Stomach smooth muscle (tissue), 2 donors: ENCODE measurements around the gene PAIP1.
"Not testable (repeated sequence)": the region's sequence is repeated elsewhere in the genome, so short reads cannot be mapped to it uniquely, and the experiment has no call there.

ENCODE experiments used
- H3K27ac ChIP-seq: one replicate; pipeline ENCODE4 v1.7.0; 2013; ENCODE audit warnings: mild to moderate bottlenecking, low read length, inconsistent platforms
- H3K27me3 ChIP-seq, 2 donors: one replicate each; pipeline ENCODE4 v1.7.0; 2013; ENCODE audit warnings: low read length in 2 of 2; ENCODE audit not compliant: insufficient read depth in 2 of 2, control insufficient read depth in 1 of 2
- H3K36me3 ChIP-seq, 2 donors: one replicate each; pipeline ENCODE4 v1.7.0; 2013; ENCODE audit warnings: low read length in 2 of 2; ENCODE audit not compliant: control insufficient read depth in 2 of 2, insufficient read depth in 2 of 2
- H3K4me1 ChIP-seq: one replicate; pipeline ENCODE4 v1.7.0; 2013; ENCODE audit warnings: low read length; ENCODE audit not compliant: control insufficient read depth, insufficient read depth
- H3K4me3 ChIP-seq, 2 donors: one replicate each; pipeline ENCODE4 v1.7.0; 2013; ENCODE audit warnings: low read length in 2 of 2
- H3K9ac ChIP-seq, 2 donors: one replicate each; pipeline ENCODE4 v1.7.0; 2013; ENCODE audit warnings: low read length in 2 of 2, mild to moderate bottlenecking in 1 of 2
- H3K9me3 ChIP-seq, 2 donors: one replicate each; pipeline ENCODE4 v1.7.0; 2013; ENCODE audit warnings: low read length in 2 of 2; ENCODE audit not compliant: control insufficient read depth in 2 of 2
- donor health status: healthy.
- donor health status: Pancreatic carcinoma.

Gene PAIP1

DNA sequence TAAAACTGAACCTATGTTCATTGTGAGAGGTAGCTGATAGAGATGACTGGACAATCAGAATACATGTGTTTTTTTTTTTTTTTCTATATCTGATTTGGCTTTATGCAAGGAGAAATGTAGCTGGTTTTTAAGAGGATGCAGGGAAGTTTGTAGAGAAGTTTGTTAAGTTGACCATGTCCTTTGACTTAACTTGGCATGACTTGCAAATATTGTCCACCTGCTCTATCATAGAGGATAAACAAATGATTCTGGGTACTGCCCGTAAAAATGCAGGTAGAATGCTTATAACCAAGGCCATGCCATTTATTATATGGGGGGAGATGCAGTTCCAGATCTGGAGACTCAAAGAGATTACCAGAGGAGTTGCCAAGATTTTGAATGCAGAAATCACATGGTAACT, 32.4 kb upstream of the PAIP1 start:
- no peaks in the 10 kb centered on the region for H3K9me3 ChIP-seq
- H3K27me3 ChIP-seq, result no peaks in the 10 kb centered on the region
- H3K4me3 ChIP-seq, result no peak overlapping the region
- no peak overlapping the region for H3K9ac ChIP-seq
- no peaks in the 10 kb centered on the region for H3K4me1 ChIP-seq
- no peaks in the 10 kb centered on the region for H3K36me3 ChIP-seq
- H3K27ac ChIP-seq, result no peak overlapping the region

DNA sequence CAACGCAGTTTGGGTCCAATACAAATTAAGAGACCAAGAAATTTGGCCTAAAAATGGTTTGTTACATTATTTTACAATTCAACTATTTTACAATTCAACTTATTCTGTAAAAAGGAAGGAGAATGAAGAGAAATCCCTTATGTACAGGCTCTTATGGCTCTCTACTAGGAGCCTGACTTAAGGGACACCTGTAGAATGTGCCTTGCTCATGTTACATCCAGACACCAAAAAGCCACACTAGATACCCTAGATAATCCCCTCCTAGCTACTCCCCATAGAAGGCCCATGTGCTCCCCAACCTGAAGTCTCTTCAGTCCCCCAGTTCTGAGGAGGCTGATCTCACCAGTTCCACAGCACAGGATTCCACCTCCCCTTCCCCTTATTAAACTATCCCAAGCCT, 32.0 kb upstream of the PAIP1 start:
- H3K9me3 ChIP-seq, result no peaks in the 10 kb centered on the region
- no peak overlapping the region for H3K9ac ChIP-seq
- no peak overlapping the region for H3K4me3 ChIP-seq
- H3K27me3 ChIP-seq, result no peaks in the 10 kb centered on the region
- no peaks in the 10 kb centered on the region for H3K36me3 ChIP-seq
- H3K4me1 ChIP-seq, result no peaks in the 10 kb centered on the region
- no peak overlapping the region for H3K27ac ChIP-seq

DNA sequence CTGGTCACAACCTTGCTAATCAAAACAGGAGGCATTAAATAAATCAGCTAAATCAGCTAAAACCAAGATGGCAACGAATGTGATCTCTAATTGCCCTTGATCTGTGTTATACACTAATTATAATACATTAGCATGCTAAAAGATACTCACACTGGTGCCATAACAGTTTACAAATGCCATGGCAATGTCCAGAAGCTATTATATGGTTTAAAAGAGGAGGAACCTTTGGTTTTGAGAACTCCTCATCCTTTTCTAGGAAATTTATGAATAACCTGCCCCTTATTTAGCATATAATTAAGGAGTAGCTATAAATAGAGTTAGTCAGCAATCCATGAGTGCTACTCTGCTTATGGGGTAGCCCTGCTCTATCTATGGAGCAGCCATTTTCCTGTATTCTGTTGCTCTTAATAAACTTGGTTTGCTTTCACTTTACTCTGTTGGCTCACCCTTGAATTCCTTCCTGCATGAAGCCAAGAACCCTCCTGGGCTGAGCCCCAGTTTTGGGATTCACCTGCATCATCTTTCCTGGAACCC, 27.4 kb upstream of the PAIP1 start:
- H3K27ac ChIP-seq, result no peak overlapping the region
- H3K9me3 ChIP-seq, result no peaks in the 10 kb centered on the region
- no peaks in the 10 kb centered on the region for H3K27me3 ChIP-seq
- no peak overlapping the region for H3K4me3 ChIP-seq
- no peaks in the 10 kb centered on the region for H3K36me3 ChIP-seq
- H3K9ac ChIP-seq, result no peak overlapping the region
- no peaks in the 10 kb centered on the region for H3K4me1 ChIP-seq

DNA sequence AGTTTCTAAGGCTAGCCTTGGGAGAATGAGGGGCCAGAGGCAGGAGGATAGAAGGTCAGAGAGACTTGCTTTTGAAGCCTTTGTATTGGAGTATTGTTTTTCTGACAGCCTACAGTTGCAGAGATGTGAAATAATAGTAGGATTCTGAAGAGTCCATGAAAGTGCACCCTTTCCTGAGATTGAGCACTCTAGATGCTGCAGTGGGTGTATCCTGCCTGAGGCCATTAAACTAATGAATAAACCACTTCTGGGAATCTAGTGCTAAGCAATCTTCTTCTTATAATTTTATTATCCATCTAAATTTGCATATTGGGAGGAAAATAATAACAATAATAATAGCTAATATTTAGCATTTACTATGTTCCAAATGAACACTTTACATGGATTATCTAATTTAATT, 26.8 kb upstream of the PAIP1 start:
- no peak overlapping the region for H3K4me3 ChIP-seq
- no peaks in the 10 kb centered on the region for H3K36me3 ChIP-seq
- no peaks in the 10 kb centered on the region for H3K27me3 ChIP-seq
- H3K9ac ChIP-seq, result no peak overlapping the region
- H3K4me1 ChIP-seq, result no peaks in the 10 kb centered on the region
- H3K9me3 ChIP-seq, result no peaks in the 10 kb centered on the region
- H3K27ac ChIP-seq, result no peak overlapping the region

DNA sequence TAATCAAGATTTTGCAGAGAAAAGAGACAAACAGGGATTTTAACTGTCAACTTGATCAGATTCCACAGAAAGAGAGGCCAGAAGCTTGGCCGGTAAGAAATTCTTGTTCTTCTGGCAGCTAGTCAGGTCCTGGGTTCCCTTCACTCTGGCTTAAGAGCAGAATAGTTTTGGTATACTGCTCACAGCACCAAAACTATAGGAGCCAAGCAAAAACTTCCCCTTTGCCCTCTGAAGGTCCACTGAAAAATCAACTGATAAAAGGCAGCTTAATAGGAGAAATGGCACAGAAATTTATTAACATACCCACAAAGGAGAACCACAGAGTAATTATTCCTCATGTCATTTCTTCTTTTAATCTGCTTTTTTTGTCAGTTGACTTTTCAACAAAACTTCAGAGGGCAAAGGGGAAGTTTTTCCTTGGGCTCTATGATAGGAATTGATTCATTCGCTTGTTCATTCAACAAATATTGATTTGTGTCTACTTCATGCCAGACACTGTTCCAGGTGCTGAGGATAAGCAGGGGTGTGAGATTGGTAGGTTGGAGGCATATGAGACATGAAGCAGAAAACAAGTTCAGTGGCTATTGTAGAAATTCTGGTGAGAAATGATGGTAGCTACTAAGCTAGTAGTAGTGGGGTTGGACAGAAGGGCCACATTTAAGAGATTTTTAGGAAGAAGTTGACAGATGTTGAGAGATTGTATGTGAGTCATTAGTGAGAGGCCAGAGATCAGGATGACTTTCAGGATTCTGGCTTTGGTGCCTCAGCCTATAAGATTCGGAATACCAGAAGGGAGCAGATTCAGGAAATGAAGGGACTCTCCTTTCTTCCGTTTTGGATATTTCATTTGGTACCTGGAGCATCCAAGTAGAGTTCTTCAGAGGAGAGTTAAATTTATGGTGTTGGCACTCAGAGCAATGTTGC, 25.5 kb upstream of the PAIP1 start:
- Histone ChIP-seq H3K27me3 (no peaks in the 10 kb centered on the region), H3K9me3 (no peaks in the 10 kb centered on the region), H3K4me1 (no peaks in the 10 kb centered on the region), H3K9ac (no peak overlapping the region), H3K27ac (no peak overlapping the region), H3K4me3 (no peak overlapping the region), H3K36me3 (no peaks in the 10 kb centered on the region)

DNA sequence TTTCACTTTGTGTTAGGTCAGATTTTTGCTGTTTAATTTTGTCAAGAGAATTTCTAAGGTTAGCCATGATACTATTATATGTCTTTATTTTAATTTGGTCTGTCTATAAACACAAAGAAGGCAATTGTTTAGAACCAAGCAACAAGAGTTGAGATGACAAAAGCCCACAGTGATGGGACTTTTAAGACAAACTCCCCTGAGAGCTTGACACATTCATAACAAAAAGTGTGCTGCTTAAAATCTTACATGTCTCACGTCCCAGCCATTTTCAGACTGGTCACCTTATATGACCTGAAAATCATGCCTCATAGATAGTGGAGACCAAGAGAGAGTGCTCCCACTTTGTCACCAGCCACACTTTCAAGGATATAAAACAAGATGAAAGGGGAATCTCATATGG, 24.5 kb upstream of the PAIP1 start:
- Histone ChIP-seq H3K27me3 (no peaks in the 10 kb centered on the region), H3K4me3 (no peak overlapping the region), H3K4me1 (no peaks in the 10 kb centered on the region), H3K9me3 (no peaks in the 10 kb centered on the region), H3K9ac (no peak overlapping the region), H3K27ac (no peak overlapping the region), H3K36me3 (no peaks in the 10 kb centered on the region)

DNA sequence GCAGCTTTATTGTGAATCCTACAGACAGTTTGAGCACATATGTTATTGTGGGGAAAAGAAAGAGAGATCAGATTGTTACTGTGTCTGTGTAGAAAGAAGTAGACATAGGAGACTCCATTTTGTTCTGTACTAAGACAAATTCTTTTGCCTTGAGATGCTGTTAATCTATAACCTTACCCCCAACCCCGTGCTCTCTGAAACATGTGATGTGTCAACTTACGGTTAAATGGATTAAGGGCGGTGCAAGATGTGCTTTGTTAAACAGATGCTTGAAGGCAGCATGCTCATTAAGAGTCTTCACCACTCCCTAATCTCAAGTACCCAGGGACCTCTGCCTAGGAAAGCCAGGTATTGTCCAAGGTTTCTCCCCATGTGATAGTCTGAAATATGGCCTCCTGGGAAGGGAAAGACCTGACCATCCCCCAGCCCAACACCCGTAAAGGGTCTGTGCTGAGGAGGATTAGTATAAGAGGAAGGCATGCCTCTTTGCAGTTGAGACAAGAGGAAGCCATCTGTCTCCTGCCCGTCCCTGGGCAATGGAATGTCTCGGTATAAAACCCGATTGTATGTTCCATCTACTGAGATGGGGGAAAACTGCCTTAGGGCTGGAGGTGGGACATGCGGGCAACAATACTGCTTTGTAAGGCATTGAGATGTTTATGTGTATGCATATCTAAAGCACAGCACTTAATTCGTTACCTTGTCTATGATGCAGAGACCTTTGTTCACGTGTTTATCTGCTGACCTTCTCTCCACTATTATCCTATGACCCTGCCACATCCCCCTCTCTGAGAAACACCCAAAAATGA, 23.7 kb upstream of the PAIP1 start:
- H3K9me3 ChIP-seq, H3K4me1 ChIP-seq, H3K27ac ChIP-seq, H3K4me3 ChIP-seq, H3K36me3 ChIP-seq, H3K9ac ChIP-seq, H3K27me3 ChIP-seq: not testable (repeated sequence)

DNA sequence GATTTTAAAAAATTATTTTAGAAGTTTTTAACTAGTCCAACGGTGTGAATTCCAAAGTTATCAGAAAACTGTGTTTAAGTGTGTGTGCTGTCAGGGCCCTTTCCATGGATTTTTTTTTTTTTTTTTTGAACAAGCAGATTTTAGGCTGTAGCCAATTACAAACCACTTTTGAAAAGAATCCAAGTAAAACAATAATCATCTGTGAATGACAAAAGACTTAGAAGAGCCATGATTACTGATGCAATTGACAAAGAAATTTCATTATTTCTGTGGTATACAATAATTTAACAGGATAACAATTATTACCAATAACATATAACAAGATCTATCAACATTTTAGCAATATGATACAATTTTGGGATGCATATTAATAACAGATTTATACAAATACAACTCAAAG, 16.2 kb upstream of the PAIP1 start:
- Histone ChIP-seq H3K9me3 (no peaks in the 10 kb centered on the region), H3K36me3 (no peaks in the 10 kb centered on the region), H3K4me1 (no peaks in the 10 kb centered on the region), H3K4me3 (no peak overlapping the region), H3K27me3 (no peaks in the 10 kb centered on the region), H3K9ac (no peak overlapping the region), H3K27ac (no peak overlapping the region)

DNA sequence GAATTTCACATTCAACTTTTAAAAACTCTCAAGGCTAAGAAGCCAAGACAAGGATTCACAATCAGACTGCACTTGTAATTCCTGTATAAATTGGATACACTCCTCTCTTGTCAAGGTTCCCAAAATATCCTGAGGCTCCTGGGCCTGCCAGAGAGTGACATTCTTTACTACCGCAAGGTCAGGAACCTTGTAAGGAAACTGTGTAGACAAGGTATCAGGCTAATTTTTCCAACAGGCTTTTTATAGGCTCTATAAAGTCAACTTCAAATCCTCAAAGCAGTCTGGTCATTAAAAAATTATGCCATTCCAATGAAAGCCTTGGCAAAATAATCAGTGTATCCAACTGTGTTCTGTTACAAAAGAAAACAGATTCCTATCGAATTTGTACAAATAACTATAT, 15.5 kb upstream of the PAIP1 start:
- no peaks in the 10 kb centered on the region for H3K4me1 ChIP-seq
- peak overlapping the region in 1 of 2 donors; percentile 61 for H3K9ac ChIP-seq
- peak overlapping the region; percentile 13 for H3K27ac ChIP-seq
- no peaks in the 10 kb centered on the region for H3K9me3 ChIP-seq
- no peaks in the 10 kb centered on the region for H3K27me3 ChIP-seq
- H3K36me3 ChIP-seq, result no peaks in the 10 kb centered on the region
- H3K4me3 ChIP-seq, result no peak overlapping the region

DNA sequence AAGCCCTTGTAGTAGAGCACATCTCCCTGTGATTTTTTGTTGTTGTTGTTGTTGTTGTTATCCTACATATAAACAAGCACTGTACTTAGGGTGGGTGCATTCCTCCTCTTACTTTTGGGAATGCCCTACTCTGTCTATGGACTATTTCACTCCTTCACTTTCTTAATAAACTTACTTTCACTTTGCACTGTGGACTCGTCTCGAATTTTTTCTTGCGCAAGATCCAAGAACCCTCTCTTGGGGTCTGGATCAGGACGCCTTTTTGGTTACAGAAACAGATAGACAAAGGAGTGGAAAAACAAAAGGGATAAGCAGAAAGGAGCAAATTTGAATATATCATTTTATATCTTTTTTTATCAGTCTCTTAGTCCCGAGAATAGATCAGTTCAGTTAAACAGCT, 14.4 kb upstream of the PAIP1 start:
- H3K27ac ChIP-seq, result peak overlapping the region; percentile 26
- H3K9ac ChIP-seq, result peak overlapping the region; percentile 43 to 61
- H3K4me3 ChIP-seq, result peak overlapping the region; percentile 59 to 63

More for the DNA sequence above, 14.4 kb upstream of the PAIP1 start:
- Histone ChIP-seq H3K36me3 (no peaks in the 10 kb centered on the region), H3K9me3 (no peaks in the 10 kb centered on the region), H3K4me1 (no peaks in the 10 kb centered on the region), H3K27me3 (no peaks in the 10 kb centered on the region)
